ENCODE measurements around the gene PAX2. TPM values are rescaled to one million over a fixed set of nuclear protein-coding genes. Genes with fewer than 3 reads are reported as not detected.

Gene PAX2
- total RNA-seq, 1 donor from 2014 or later = not detected

DNA sequence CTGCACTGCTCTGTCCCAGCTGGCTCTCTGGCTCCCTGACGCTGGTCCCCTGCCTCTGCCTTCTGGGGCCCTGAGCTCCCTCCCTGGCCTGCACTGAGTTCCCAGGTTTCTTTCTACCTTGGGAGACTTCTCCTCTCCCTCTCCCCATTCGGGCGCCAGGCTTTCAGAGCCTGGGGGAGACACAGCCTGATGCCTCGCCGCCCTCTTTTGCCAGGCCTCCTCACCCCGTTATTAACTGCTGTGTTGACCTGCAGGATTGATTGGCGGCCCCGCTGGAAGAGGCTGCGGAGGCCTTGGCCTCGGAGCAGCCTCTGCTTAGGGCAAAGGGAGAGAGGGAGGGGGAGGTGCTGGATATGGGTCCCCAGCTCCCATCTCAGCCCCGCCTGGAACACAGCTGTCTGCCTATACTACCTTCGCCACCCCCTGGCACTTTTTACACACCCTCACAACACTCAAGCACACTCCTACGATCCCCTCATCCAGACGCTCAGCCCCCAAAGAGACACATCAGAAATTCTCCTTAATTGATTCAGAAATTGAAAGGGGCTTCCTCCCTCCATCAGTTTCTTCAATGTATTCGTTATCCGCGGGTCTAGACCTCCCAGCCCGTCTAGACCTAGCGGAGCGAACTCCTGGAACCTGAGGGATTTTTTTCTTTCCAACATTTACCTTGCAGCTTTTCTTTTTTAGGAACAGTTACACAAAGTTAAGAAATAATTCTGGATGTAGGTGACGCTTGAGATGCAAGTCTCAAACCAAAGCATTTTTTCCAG, 7.1 kb upstream of the PAX2 start:
- Mint-ChIP-seq H3K27me3 (ENCODE audit: unreplicated experiment) (peaks cover 56% of the 10 kb centered on the region), H3K27ac (ENCODE audit: unreplicated experiment) (no peak overlapping the region), H3K36me3 (ENCODE audit: unreplicated experiment) (no peaks in the 10 kb centered on the region), H3K4me3 (ENCODE audit: unreplicated experiment) (peak overlapping the region; percentile 2), H3K4me1 (ENCODE audit: low read depth, unreplicated experiment) (peaks cover 17% of the 10 kb centered on the region), H3K9me3 (ENCODE audit: unreplicated experiment) (peaks cover 17% of the 10 kb centered on the region)
- no peak for DNase-seq
- TF ChIP-seq, protein P1, sequence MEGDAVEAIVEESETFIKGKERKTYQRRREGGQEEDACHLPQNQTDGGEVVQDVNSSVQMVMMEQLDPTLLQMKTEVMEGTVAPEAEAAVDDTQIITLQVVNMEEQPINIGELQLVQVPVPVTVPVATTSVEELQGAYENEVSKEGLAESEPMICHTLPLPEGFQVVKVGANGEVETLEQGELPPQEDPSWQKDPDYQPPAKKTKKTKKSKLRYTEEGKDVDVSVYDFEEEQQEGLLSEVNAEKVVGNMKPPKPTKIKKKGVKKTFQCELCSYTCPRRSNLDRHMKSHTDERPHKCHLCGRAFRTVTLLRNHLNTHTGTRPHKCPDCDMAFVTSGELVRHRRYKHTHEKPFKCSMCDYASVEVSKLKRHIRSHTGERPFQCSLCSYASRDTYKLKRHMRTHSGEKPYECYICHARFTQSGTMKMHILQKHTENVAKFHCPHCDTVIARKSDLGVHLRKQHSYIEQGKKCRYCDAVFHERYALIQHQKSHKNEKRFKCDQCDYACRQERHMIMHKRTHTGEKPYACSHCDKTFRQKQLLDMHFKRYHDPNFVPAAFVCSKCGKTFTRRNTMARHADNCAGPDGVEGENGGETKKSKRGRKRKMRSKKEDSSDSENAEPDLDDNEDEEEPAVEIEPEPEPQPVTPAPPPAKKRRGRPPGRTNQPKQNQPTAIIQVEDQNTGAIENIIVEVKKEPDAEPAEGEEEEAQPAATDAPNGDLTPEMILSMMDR (IDR thresholded peaks at IDR 0.05; ENCODE audit: partially characterized antibody, unreplicated experiment) = no peak

DNA sequence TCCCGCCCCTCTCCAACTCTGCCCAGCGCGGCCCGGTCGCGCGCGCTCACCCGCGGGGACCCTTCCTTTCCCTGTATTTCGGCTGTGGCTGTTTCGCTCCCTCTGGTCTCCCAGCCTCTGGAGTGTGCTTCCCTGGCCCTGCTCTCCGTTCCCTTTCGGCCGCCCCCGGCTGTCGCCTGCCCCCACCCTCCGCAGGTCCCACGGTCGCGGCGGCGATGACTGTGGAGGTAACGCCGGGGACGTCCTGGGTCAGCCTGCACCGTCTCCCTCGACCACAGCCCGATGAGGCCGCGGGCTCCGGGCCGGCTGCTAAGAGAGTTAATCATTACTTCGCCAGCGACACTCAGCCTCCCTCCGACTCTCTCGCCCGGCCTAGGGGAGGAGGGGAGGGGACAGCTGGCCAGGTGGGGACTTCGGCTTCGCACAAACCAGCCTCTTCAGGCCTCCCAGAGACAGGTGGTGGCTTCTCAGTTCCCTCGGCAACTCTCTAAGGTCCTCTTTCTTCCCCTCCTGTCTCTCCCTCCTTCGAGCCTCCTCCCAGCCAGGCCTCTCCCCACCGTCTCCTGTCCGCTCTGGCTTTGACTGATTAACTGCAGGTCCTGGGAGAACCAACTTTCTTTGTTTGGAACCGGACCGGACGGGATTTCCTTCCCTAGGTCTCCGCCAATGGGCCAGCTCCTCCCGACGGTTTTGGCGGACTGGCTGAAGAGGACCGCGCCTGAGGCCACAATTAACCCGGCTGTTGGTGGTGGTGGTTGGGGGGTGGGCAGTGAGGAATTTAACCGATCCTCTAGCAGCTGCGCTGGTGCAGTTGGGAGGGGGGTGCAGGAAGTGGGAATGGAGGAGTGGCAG, 5.6 kb upstream of the PAX2 start:
- H3K27me3 Mint-ChIP-seq (ENCODE audit: unreplicated experiment) = peaks cover 55% of the 10 kb centered on the region
- no peak overlapping the region for H3K27ac Mint-ChIP-seq (ENCODE audit: unreplicated experiment)
- peaks cover 13% of the 10 kb centered on the region for H3K4me1 Mint-ChIP-seq (ENCODE audit: low read depth, unreplicated experiment)
- TF ChIP-seq, protein P1 (IDR thresholded peaks at IDR 0.05; ENCODE audit: partially characterized antibody, unreplicated experiment) = no peak
- peak; percentile 46 for DNase-seq
- H3K36me3 Mint-ChIP-seq (ENCODE audit: unreplicated experiment) = no peaks in the 10 kb centered on the region
- H3K4me3 Mint-ChIP-seq (ENCODE audit: unreplicated experiment) = no peak overlapping the region
- peaks cover 12% of the 10 kb centered on the region for H3K9me3 Mint-ChIP-seq (ENCODE audit: unreplicated experiment)

DNA sequence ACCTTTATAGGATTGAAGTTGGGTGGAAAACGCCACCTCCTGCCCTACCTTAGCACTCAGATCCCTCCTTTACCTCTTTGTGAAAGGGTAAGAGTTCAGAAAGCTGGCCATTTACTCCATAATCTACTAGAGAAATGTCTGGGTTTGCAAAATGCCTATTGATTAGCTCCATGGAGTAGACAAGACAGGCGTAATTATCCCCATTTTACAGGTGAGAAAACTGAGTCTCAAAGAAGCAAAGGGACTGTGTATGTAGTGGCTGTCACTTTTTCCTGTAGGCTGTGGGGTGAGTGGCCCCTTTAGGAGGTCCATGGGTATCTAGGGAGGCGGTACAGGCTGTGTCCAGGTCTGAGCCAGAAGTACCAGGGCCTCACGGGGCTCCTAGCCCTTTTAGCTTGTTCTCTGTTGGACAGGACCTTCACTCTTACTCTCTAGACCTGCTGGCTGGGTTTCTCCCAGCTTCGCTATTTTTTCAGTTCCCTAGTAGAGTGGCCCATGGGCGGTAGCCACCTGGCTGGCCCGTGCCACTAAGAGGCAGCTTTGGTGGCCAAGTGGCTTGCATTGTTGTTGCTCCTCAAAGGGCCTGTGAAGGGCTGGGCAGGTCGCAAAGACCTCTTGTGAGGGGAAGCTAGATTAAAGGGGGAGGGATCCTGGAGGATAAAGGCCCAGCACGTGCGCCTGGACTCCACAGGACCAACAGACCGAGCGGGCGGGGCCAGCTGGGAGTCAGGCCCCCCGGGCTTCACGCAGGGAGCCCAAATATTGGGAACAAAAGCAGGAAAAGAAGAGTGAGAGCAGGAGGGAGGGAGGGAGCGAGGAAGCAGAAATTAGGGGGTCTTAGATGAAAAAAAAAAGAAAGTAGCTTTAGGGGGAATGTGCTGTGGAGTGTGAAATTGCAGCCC, 4.7 kb upstream of the PAX2 start:
- peaks cover 12% of the 10 kb centered on the region for H3K9me3 Mint-ChIP-seq (ENCODE audit: unreplicated experiment)
- H3K4me3 Mint-ChIP-seq (ENCODE audit: unreplicated experiment) = no peak overlapping the region
- peaks cover 52% of the 10 kb centered on the region for H3K27me3 Mint-ChIP-seq (ENCODE audit: unreplicated experiment)
- TF ChIP-seq, protein P1 (IDR thresholded peaks at IDR 0.05; ENCODE audit: partially characterized antibody, unreplicated experiment) = no peak
- H3K36me3 Mint-ChIP-seq (ENCODE audit: unreplicated experiment) = no peaks in the 10 kb centered on the region
- H3K27ac Mint-ChIP-seq (ENCODE audit: unreplicated experiment) = no peak overlapping the region
- peaks cover 13% of the 10 kb centered on the region for H3K4me1 Mint-ChIP-seq (ENCODE audit: low read depth, unreplicated experiment)
- DNase-seq = no peak

DNA sequence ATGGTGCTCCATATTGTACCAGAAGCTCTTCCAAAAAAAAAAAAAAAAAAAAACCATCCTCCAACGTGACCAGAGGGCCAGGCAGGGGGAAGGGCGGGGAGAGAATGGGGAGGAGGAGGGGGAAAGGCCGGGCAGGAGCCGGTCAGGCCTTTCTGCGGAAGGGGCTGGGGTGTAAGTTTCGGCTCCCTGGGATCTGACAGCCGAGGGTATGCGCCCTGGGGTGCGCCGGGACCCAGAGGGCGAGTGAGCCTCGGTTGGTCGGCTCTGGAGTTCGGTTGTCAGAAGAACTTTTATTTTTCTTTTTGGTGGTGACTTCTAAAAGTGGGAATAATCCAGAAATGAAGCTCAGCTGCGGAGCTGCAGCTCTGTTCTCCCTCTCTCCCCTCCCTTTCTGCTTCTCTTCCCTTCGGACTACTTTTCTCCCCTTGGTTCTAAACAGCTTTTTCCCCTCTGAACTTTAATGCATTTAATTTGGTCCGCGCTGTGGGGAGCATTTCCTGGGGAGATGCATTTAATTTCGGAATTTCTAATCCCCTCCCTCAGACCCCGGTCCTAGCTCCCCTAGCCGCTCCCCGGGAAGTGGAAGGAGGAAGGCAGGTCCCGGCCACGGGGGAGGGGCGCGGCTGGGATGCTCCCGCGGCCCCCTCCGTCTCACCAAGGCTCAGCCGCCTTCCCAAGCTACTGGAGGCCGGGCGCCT, 3.9 kb upstream of the PAX2 start:
- Mint-ChIP-seq H3K9me3 (ENCODE audit: unreplicated experiment) (peaks cover 15% of the 10 kb centered on the region), H3K36me3 (ENCODE audit: unreplicated experiment) (no peaks in the 10 kb centered on the region), H3K4me1 (ENCODE audit: low read depth, unreplicated experiment) (peaks cover 15% of the 10 kb centered on the region), H3K4me3 (ENCODE audit: unreplicated experiment) (no peak overlapping the region), H3K27ac (ENCODE audit: unreplicated experiment) (no peak overlapping the region), H3K27me3 (ENCODE audit: unreplicated experiment) (peaks cover 57% of the 10 kb centered on the region)
- TF ChIP-seq, protein P1 (IDR thresholded peaks at IDR 0.05; ENCODE audit: partially characterized antibody, unreplicated experiment) = no peak
- DNase-seq = no peak

Measured in glutamatergic neuron (in vitro differentiated cells).